ENCODE measurements around the gene FBXL4.

Gene FBXL4

DNA sequence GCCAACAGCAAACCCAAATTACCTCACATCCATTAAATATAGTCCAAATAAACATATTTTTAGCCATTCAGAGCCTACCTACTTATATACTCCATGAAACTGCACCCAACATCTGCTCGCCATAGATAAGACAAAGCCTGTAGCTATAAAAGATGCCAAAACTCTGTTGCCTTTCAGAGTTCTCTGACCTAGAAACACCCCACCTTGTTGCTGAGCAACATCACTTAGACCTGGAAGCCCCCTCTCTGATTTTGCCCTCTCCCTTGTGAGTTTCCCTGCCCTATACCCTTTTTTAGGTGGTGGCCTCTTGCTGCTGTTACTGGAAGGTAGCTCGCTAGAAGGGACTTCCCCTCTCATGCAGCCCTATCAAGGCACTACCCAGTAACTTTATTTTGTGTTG is 27.7 kb upstream of the FBXL4 start:
- DNase-seq (ENCODE audit: low read depth) = no peak
- no peak overlapping the region for H3K4me3 ChIP-seq (ENCODE audit: low read depth, low read length)
- TF ChIP-seq, protein P1, sequence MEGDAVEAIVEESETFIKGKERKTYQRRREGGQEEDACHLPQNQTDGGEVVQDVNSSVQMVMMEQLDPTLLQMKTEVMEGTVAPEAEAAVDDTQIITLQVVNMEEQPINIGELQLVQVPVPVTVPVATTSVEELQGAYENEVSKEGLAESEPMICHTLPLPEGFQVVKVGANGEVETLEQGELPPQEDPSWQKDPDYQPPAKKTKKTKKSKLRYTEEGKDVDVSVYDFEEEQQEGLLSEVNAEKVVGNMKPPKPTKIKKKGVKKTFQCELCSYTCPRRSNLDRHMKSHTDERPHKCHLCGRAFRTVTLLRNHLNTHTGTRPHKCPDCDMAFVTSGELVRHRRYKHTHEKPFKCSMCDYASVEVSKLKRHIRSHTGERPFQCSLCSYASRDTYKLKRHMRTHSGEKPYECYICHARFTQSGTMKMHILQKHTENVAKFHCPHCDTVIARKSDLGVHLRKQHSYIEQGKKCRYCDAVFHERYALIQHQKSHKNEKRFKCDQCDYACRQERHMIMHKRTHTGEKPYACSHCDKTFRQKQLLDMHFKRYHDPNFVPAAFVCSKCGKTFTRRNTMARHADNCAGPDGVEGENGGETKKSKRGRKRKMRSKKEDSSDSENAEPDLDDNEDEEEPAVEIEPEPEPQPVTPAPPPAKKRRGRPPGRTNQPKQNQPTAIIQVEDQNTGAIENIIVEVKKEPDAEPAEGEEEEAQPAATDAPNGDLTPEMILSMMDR (IDR thresholded peaks at IDR 0.05; ENCODE audit: low read depth, low read length) = no peak
- TF ChIP-seq MYC (IDR thresholded peaks at IDR 0.05; ENCODE audit: low read depth, low read length) (no peak), POLR2A (IDR thresholded peaks at IDR 0.05; ENCODE audit: extremely low read depth, insufficient read length) (no peak)
- TF ChIP-seq, protein P2, sequence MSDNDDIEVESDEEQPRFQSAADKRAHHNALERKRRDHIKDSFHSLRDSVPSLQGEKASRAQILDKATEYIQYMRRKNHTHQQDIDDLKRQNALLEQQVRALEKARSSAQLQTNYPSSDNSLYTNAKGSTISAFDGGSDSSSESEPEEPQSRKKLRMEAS (IDR thresholded peaks at IDR 0.05; ENCODE audit: low read depth, low read length) = no peak

DNA sequence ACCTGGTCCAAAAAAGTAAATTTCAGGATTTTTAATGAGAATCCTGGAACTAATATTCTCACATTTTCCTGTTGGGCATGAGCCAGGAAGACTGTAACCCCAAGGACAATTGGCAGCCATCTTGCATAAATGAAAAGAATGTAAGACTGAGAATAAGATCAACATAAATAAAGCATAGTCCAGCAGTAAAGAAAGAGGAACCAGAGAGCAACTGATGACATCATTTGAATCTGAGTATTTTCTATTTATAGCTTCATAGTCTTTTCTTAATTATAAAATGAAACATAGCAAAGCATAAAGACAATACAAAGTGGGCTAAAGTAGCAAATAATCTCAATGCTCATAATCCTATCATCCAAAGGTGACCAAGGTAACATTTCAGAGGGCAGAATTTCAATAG is 26.6 kb upstream of the FBXL4 start:
- H3K4me3 ChIP-seq (ENCODE audit: low read depth, low read length) = no peak overlapping the region
- TF ChIP-seq, protein P1 (IDR thresholded peaks at IDR 0.05; ENCODE audit: low read depth, low read length) = no peak
- TF ChIP-seq POLR2A (IDR thresholded peaks at IDR 0.05; ENCODE audit: extremely low read depth, insufficient read length) (no peak), MYC (IDR thresholded peaks at IDR 0.05; ENCODE audit: low read depth, low read length) (no peak)
- TF ChIP-seq, protein P2 (IDR thresholded peaks at IDR 0.05; ENCODE audit: low read depth, low read length) = no peak
- DNase-seq (ENCODE audit: low read depth) = no peak

DNA sequence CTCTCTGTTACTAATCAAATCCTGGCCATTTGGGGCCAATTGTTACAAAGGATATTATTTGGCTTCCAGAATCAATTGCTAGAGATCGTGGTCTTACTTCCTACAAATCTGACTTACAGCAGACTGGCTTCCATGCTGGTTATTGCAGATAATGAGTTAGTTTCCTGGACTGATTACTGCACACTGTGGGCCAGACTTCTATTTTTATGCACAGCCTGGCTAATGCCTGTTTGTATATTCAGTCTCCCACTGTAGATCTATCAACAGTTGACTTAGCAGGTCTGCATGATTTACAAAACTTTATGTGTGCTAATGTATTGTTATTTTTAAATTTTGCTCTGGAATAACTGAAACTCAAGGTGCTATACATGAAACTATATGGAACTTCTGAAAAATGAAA is 25.8 kb upstream of the FBXL4 start:
- no peak for DNase-seq (ENCODE audit: low read depth)
- TF ChIP-seq, protein P1 (IDR thresholded peaks at IDR 0.05; ENCODE audit: low read depth, low read length) = no peak
- no peak for TF ChIP-seq MYC (IDR thresholded peaks at IDR 0.05; ENCODE audit: low read depth, low read length)
- TF ChIP-seq, protein P2 (IDR thresholded peaks at IDR 0.05; ENCODE audit: low read depth, low read length) = no peak
- TF ChIP-seq POLR2A (IDR thresholded peaks at IDR 0.05; ENCODE audit: extremely low read depth, insufficient read length) = no peak
- no peak overlapping the region for H3K4me3 ChIP-seq (ENCODE audit: low read depth, low read length)

DNA sequence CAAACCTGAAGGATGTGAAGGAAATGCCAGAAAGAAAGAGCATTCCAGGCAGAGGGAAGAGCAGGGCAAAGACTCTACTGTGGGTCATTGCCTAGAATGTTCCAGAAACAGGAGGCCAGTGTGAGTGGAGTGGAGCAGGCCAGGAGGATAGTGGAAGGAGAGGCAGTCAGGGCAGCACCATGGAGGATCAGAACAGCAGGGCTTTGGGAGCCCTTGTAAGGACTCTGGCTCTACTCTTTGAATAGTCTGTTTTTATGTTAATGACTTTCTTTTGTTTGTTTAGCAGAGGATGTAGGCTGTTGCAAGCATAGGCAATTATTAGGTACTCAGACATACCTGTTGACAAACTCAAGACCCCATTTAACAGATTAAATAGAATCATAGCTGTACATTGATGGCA is 23.6 kb upstream of the FBXL4 start:
- no peak for DNase-seq (ENCODE audit: low read depth)
- TF ChIP-seq, protein P1 (IDR thresholded peaks at IDR 0.05; ENCODE audit: low read depth, low read length) = no peak
- TF ChIP-seq MYC (IDR thresholded peaks at IDR 0.05; ENCODE audit: low read depth, low read length) = no peak
- TF ChIP-seq, protein P2 (IDR thresholded peaks at IDR 0.05; ENCODE audit: low read depth, low read length) = no peak
- TF ChIP-seq POLR2A (IDR thresholded peaks at IDR 0.05; ENCODE audit: extremely low read depth, insufficient read length) = no peak
- no peak overlapping the region for H3K4me3 ChIP-seq (ENCODE audit: low read depth, low read length)

DNA sequence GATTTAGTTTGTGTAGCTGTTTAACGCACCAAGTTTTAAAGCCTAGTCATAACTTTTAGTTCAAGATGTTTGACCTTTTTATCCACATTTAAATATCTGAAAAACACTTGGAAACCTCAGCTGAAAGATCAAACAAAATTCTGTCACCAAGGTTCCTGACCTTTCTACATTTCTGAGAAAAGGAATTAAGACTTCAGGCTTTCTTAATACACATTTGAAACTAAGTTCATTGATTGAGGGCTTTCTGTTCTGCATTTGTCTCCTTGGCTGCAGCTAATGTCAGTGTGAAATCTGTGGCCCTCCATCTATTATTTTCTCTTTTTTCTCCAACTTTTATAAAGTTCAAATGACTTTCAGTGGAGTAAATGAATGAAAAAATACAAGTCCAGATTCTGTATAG is 22.7 kb upstream of the FBXL4 start:
- H3K4me3 ChIP-seq (ENCODE audit: low read depth, low read length) = no peak overlapping the region
- TF ChIP-seq, protein P1 (IDR thresholded peaks at IDR 0.05; ENCODE audit: low read depth, low read length) = no peak
- TF ChIP-seq, protein P2 (IDR thresholded peaks at IDR 0.05; ENCODE audit: low read depth, low read length) = no peak
- TF ChIP-seq POLR2A (IDR thresholded peaks at IDR 0.05; ENCODE audit: extremely low read depth, insufficient read length) (no peak), MYC (IDR thresholded peaks at IDR 0.05; ENCODE audit: low read depth, low read length) (no peak)
- no peak for DNase-seq (ENCODE audit: low read depth)

DNA sequence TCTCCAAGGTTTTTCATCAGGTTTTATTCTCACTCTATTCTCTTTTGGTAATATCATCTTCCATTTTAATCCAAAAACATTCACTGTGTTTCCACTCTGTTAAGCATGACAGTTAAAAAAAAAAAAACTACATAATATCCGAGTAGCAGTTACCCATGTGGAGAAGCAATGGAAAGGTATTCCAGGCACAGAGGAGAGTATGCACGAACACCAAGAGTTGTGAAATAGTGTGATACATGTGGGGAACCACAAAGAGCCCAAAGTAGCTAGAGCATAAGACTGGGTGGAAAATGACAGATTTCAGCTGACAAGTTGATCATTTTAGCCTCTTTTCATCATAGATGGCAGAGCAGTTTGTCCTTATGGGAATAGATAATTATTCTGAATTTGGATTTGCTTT is 19.9 kb upstream of the FBXL4 start:
- TF ChIP-seq, protein P2 (IDR thresholded peaks at IDR 0.05; ENCODE audit: low read depth, low read length) = no peak
- TF ChIP-seq POLR2A (IDR thresholded peaks at IDR 0.05; ENCODE audit: extremely low read depth, insufficient read length) = no peak
- TF ChIP-seq, protein P1 (IDR thresholded peaks at IDR 0.05; ENCODE audit: low read depth, low read length) = no peak
- TF ChIP-seq MYC (IDR thresholded peaks at IDR 0.05; ENCODE audit: low read depth, low read length) = no peak
- DNase-seq (ENCODE audit: low read depth) = no peak
- no peak overlapping the region for H3K4me3 ChIP-seq (ENCODE audit: low read depth, low read length)

All from NB4 (cell line).